ENCODE data around the gene CPSF4.
"Not testable (repeated sequence)": the region's sequence is repeated elsewhere in the genome, so short reads cannot be mapped to it uniquely, and the experiment has no call there.

CPSF4 gene

GRCh38 chr7:99422625-99423024, 16.1 kb upstream of the CPSF4 start:
- Histone ChIP-seq H3K79me2 (ENCODE audit: insufficient read depth, low read depth) (no peaks in the 10 kb centered on the region), H2AFZ (ENCODE audit: low read depth) (no peak overlapping the region), H3K9ac (no peak overlapping the region), H3K27ac (no peak overlapping the region), H3K4me2 (no peak overlapping the region), H4K20me1 (ENCODE audit: insufficient read depth) (no peaks in the 10 kb centered on the region), H3K4me3 (IDR thresholded peaks at IDR 0.05; ENCODE audit: insufficient read depth, low read depth, low read length) (no peak overlapping the region), H3K4me1 (ENCODE audit: low read depth, poor library complexity, severe bottlenecking) (no peaks in the 10 kb centered on the region), H3K27me3 (ENCODE audit: insufficient read depth, low read depth) (no peaks in the 10 kb centered on the region), H3K36me3 (ENCODE audit: insufficient read depth) (peaks cover 9% of the 10 kb centered on the region; the same call in 1 of the 2 replicates)
- no peak for TF ChIP-seq CTCF (conservative IDR thresholded peaks at IDR 0.05; ENCODE audit: low read depth, low read length)

- Histone ChIP-seq H4K20me1 (ENCODE audit: insufficient read depth) (no peaks in the 10 kb centered on the region), H3K27ac (no peak overlapping the region), H3K4me3 (IDR thresholded peaks at IDR 0.05; ENCODE audit: insufficient read depth, low read depth, low read length) (no peak overlapping the region), H3K9ac (no peak overlapping the region), H2AFZ (ENCODE audit: low read depth) (no peak overlapping the region), H3K36me3 (ENCODE audit: insufficient read depth) (peaks cover 9% of the 10 kb centered on the region; the same call in 1 of the 2 replicates), H3K27me3 (ENCODE audit: insufficient read depth, low read depth) (no peaks in the 10 kb centered on the region), H3K79me2 (ENCODE audit: insufficient read depth, low read depth) (no peaks in the 10 kb centered on the region), H3K4me2 (no peak overlapping the region), H3K4me1 (ENCODE audit: low read depth, poor library complexity, severe bottlenecking) (no peaks in the 10 kb centered on the region)
- TF ChIP-seq CTCF (conservative IDR thresholded peaks at IDR 0.05; ENCODE audit: low read depth, low read length): no peak
Observed at GRCh38 chr7:99424932-99425730, 13.6 kb upstream of the CPSF4 start.

- Histone ChIP-seq H3K79me2 (ENCODE audit: insufficient read depth, low read depth) (no peaks in the 10 kb centered on the region), H3K36me3 (ENCODE audit: insufficient read depth) (peaks cover 7% of the 10 kb centered on the region; the same call in 1 of the 2 replicates), H3K9ac (no peak overlapping the region), H3K27ac (no peak overlapping the region), H2AFZ (ENCODE audit: low read depth) (no peak overlapping the region), H3K4me1 (ENCODE audit: low read depth, poor library complexity, severe bottlenecking) (no peaks in the 10 kb centered on the region), H4K20me1 (ENCODE audit: insufficient read depth) (no peaks in the 10 kb centered on the region), H3K27me3 (ENCODE audit: insufficient read depth, low read depth) (no peaks in the 10 kb centered on the region), H3K4me2 (no peak overlapping the region), H3K4me3 (IDR thresholded peaks at IDR 0.05; ENCODE audit: insufficient read depth, low read depth, low read length) (no peak overlapping the region)
- TF ChIP-seq CTCF (conservative IDR thresholded peaks at IDR 0.05; ENCODE audit: low read depth, low read length): no peak
Observed at GRCh38 chr7:99428972-99429566, 9.7 kb upstream of the CPSF4 start.

- Histone ChIP-seq H4K20me1 (ENCODE audit: insufficient read depth) (no peaks in the 10 kb centered on the region), H3K36me3 (ENCODE audit: insufficient read depth) (peaks cover 3% of the 10 kb centered on the region; the same call in 1 of the 2 replicates)
Observed at GRCh38 chr7:99429756-99430155, 9.0 kb upstream of the CPSF4 start.

GRCh38 chr7:99431756-99432540, 6.8 kb upstream of the CPSF4 start:
- H3K79me2 ChIP-seq (ENCODE audit: insufficient read depth, low read depth): peaks cover 18% of the 10 kb centered on the region
- not testable (repeated sequence) for H3K27ac ChIP-seq; H4K20me1 ChIP-seq (ENCODE audit: insufficient read depth); H3K9ac ChIP-seq; H3K4me1 ChIP-seq (ENCODE audit: low read depth, poor library complexity, severe bottlenecking); H3K36me3 ChIP-seq (ENCODE audit: insufficient read depth); H2AFZ ChIP-seq (ENCODE audit: low read depth); H3K4me2 ChIP-seq; H3K27me3 ChIP-seq (ENCODE audit: insufficient read depth, low read depth); H3K4me3 ChIP-seq (IDR thresholded peaks at IDR 0.05; ENCODE audit: insufficient read depth, low read depth, low read length)

More at GRCh38 chr7:99429756-99430155, 9.0 kb upstream of the CPSF4 start:
- no peaks in the 10 kb centered on the region for H3K27me3 ChIP-seq (ENCODE audit: insufficient read depth, low read depth)
- no peaks in the 10 kb centered on the region for H3K79me2 ChIP-seq (ENCODE audit: insufficient read depth, low read depth)
- no peak overlapping the region for H3K27ac ChIP-seq
- no peak for TF ChIP-seq CTCF (conservative IDR thresholded peaks at IDR 0.05; ENCODE audit: low read depth, low read length)
- no peak overlapping the region for H2AFZ ChIP-seq (ENCODE audit: low read depth)
- H3K9ac ChIP-seq: no peak overlapping the region
- H3K4me1 ChIP-seq (ENCODE audit: low read depth, poor library complexity, severe bottlenecking): no peaks in the 10 kb centered on the region
- no peak overlapping the region for H3K4me2 ChIP-seq
- no peak overlapping the region for H3K4me3 ChIP-seq (IDR thresholded peaks at IDR 0.05; ENCODE audit: insufficient read depth, low read depth, low read length)
